ENCODE measurements around the gene GSK3A.
A peak's percentile ranks its signal among the peaks of the same experiment; 100 is the strongest.
"Not testable (repeated sequence)": the region's sequence is repeated elsewhere in the genome, so short reads cannot be mapped to it uniquely, and the experiment has no call there.

Gene GSK3A

GRCh38 chr19:42268142-42268703 lies 25.8 kb upstream of the GSK3A start:
- peak overlapping the region; percentile 77 to 87 for H3K4me3 ChIP-seq (replicated peaks in 1 of 2; ENCODE audit: low read depth in 2 of 2, low read length in 2 of 2)

GRCh38 chr19:42267644-42268141 lies 25.3 kb upstream of the GSK3A start:
- TF ChIP-seq CTCF (IDR thresholded peaks at IDR 0.05; ENCODE audit: low read depth, low read length) = no peak
- H3K4me3 ChIP-seq (replicated peaks in 1 of 2; ENCODE audit: low read depth in 2 of 2, low read length in 2 of 2) = peak overlapping the region; percentile 50 to 77
- peak in 1 of 2 donors; percentile 34 for DNase-seq (ENCODE audit: low read depth in 2 of 2)

More at GRCh38 chr19:42268142-42268703, 25.8 kb upstream of the GSK3A start:
- TF ChIP-seq CTCF (IDR thresholded peaks at IDR 0.05; ENCODE audit: low read depth, low read length) = no peak
- DNase-seq (ENCODE audit: low read depth in 2 of 2) = peak; percentile 100

GRCh38 chr19:42266928-42267603 lies 24.7 kb upstream of the GSK3A start:
- not testable (repeated sequence) for DNase-seq (ENCODE audit: low read depth in 2 of 2); H3K4me3 ChIP-seq (replicated peaks in 1 of 2; ENCODE audit: low read depth in 2 of 2, low read length in 2 of 2)

- H3K4me3 ChIP-seq (replicated peaks in 1 of 2; ENCODE audit: low read depth in 2 of 2, low read length in 2 of 2) = not testable (repeated sequence)
These were observed 23.7 kb upstream of the GSK3A start for GRCh38 chr19:42266105-42266504.

GRCh38 chr19:42261763-42262162 lies 19.4 kb upstream of the GSK3A start:
- DNase-seq (ENCODE audit: low read depth in 2 of 2) = no peak
- no peak overlapping the region for H3K4me3 ChIP-seq (replicated peaks in 1 of 2; ENCODE audit: low read depth in 2 of 2, low read length in 2 of 2)
- no peak for TF ChIP-seq CTCF (IDR thresholded peaks at IDR 0.05; ENCODE audit: low read depth, low read length)

More at GRCh38 chr19:42266105-42266504, 23.7 kb upstream of the GSK3A start:
- DNase-seq (ENCODE audit: low read depth in 2 of 2) = not testable (repeated sequence)

GRCh38 chr19:42257842-42258241 lies 15.4 kb upstream of the GSK3A start:
- H3K4me3 ChIP-seq (replicated peaks in 1 of 2; ENCODE audit: low read depth in 2 of 2, low read length in 2 of 2); DNase-seq (ENCODE audit: low read depth in 2 of 2): not testable (repeated sequence)

GRCh38 chr19:42255766-42256745 lies 13.7 kb upstream of the GSK3A start:
- DNase-seq (ENCODE audit: low read depth in 2 of 2) = peak; percentile 68 to 71
- TF ChIP-seq CTCF (IDR thresholded peaks at IDR 0.05; ENCODE audit: low read depth, low read length) = no peak
- H3K4me3 ChIP-seq (replicated peaks in 1 of 2; ENCODE audit: low read depth in 2 of 2, low read length in 2 of 2) = peak overlapping the region; percentile 56 to 60
